Mesodermal cell (in vitro differentiated cells): ENCODE results near the gene ART3.

Source experiments
- H3K27ac ChIP-seq: 2 replicates; pipeline ENCODE4 v1.7.0; 2013; ENCODE audit warnings: mild to moderate bottlenecking, low read depth, low read length, moderate library complexity; ENCODE audit not compliant: severe bottlenecking
- H3K36me3 ChIP-seq: 2 replicates; pipeline ENCODE4 v1.7.1; 2013; ENCODE audit warnings: mild to moderate bottlenecking, low read length, moderate library complexity; ENCODE audit not compliant: control insufficient read depth, insufficient read depth
- H3K4me1 ChIP-seq: one replicate; pipeline ENCODE4 v1.7.1; 2013; ENCODE audit warnings: mild to moderate bottlenecking, low read length; ENCODE audit not compliant: insufficient read depth, control insufficient read depth, poor library complexity, severe bottlenecking
- H3K4me3 ChIP-seq: 2 replicates; pipeline ENCODE4 v1.7.0; 2013; ENCODE audit warnings: low read length, control low read depth, mild to moderate bottlenecking; ENCODE audit not compliant: insufficient read depth, poor library complexity, severe bottlenecking; ENCODE audit errors: extremely low read depth
- H3K9me3 ChIP-seq: 2 replicates; pipeline ENCODE4 v1.7.1; 2013; ENCODE audit warnings: mild to moderate bottlenecking, low read length, moderate library complexity; ENCODE audit not compliant: control insufficient read depth
- WGBS, 2 experiments: methylation state at CpG; one replicate each; pipeline ENCODE4 v1.1.5; 2013; ENCODE audit warnings: missing lambda C conversion rate in 2 of 2; ENCODE audit not compliant: insufficient coverage in 2 of 2; 5-methylcytosine and 5-hydroxymethylcytosine counted together

The ART3 gene

GRCh38 chr4:76095568-76095967 lies 21.1 kb downstream of the ART3 start:
- no peaks in the 10 kb centered on the region for H3K36me3 ChIP-seq
- no peaks in the 10 kb centered on the region for H3K9me3 ChIP-seq
- no peaks in the 10 kb centered on the region for H3K4me1 ChIP-seq
- H3K27ac ChIP-seq, result no peak overlapping the region
- no peak overlapping the region for H3K4me3 ChIP-seq

- Histone ChIP-seq H3K4me1 (no peaks in the 10 kb centered on the region), H3K36me3 (no peaks in the 10 kb centered on the region), H3K9me3 (no peaks in the 10 kb centered on the region), H3K27ac (no peak overlapping the region), H3K4me3 (no peak overlapping the region)
- 77 to 90% methylated on average over 3 of the region's 3 CpGs for WGBS, 2 experiments
These were observed 21.6 kb downstream of the ART3 start for GRCh38 chr4:76096076-76096475.

- Histone ChIP-seq H3K27ac (no peak overlapping the region), H3K4me1 (no peaks in the 10 kb centered on the region), H3K9me3 (no peaks in the 10 kb centered on the region), H3K4me3 (no peak overlapping the region), H3K36me3 (no peaks in the 10 kb centered on the region)
- WGBS, 2 experiments, result 84 to 95% methylated on average over 2 of the region's 3 CpGs
These were observed 31.1 kb downstream of the ART3 start for GRCh38 chr4:76105652-76106051.

- H3K27ac ChIP-seq, result no peak overlapping the region
- H3K9me3 ChIP-seq, result no peaks in the 10 kb centered on the region
- no peaks in the 10 kb centered on the region for H3K4me1 ChIP-seq
- no peaks in the 10 kb centered on the region for H3K36me3 ChIP-seq
- H3K4me3 ChIP-seq, result no peak overlapping the region
- WGBS, 2 experiments, result 100% methylated on average over 1 of the region's 4 CpGs; no CpG with 5 or more reads in 1 of the 2 experiments
These were observed 31.9 kb downstream of the ART3 start for GRCh38 chr4:76106442-76106841.

GRCh38 chr4:76108467-76109181 lies 34.1 kb downstream of the ART3 start:
- WGBS, 2 experiments, result 75% methylated on average over 2 of the region's 5 CpGs; no CpG with 5 or more reads in 1 of the 2 experiments
- Histone ChIP-seq H3K9me3 (no peaks in the 10 kb centered on the region), H3K4me1 (no peaks in the 10 kb centered on the region), H3K36me3 (peaks cover 18% of the 10 kb centered on the region), H3K27ac (no peak overlapping the region), H3K4me3 (no peak overlapping the region)

GRCh38 chr4:76116821-76117220 lies 42.3 kb downstream of the ART3 start:
- H3K36me3 ChIP-seq, result peaks cover 66% of the 10 kb centered on the region
- H3K27ac ChIP-seq, result no peak overlapping the region
- no peak overlapping the region for H3K4me3 ChIP-seq
- no CpG with 5 or more reads among the region's 1 CpG for WGBS, 2 experiments
- no peaks in the 10 kb centered on the region for H3K4me1 ChIP-seq
- H3K9me3 ChIP-seq, result no peaks in the 10 kb centered on the region

GRCh38 chr4:76117536-76117935 lies 43.0 kb downstream of the ART3 start:
- Histone ChIP-seq H3K4me3 (no peak overlapping the region), H3K27ac (no peak overlapping the region), H3K36me3 (peaks cover 65% of the 10 kb centered on the region), H3K4me1 (no peaks in the 10 kb centered on the region), H3K9me3 (no peaks in the 10 kb centered on the region)
- 100% methylated on average over 2 of the region's 5 CpGs for WGBS, 2 experiments

GRCh38 chr4:76120199-76120598 lies 45.7 kb downstream of the ART3 start:
- H3K9me3 ChIP-seq, result no peaks in the 10 kb centered on the region
- H3K4me3 ChIP-seq, result no peak overlapping the region
- H3K27ac ChIP-seq, result no peak overlapping the region
- no peaks in the 10 kb centered on the region for H3K4me1 ChIP-seq
- WGBS, 2 experiments, result 70% methylated on average over 2 of the region's 4 CpGs; no CpG with 5 or more reads in 1 of the 2 experiments
- peaks cover 64% of the 10 kb centered on the region for H3K36me3 ChIP-seq

GRCh38 chr4:76125816-76126215 lies 51.3 kb downstream of the ART3 start:
- Histone ChIP-seq H3K36me3 (peaks cover 63% of the 10 kb centered on the region), H3K4me1 (no peaks in the 10 kb centered on the region), H3K27ac (no peak overlapping the region), H3K4me3 (no peak overlapping the region), H3K9me3 (no peaks in the 10 kb centered on the region)

- no peaks in the 10 kb centered on the region for H3K4me1 ChIP-seq
- no peaks in the 10 kb centered on the region for H3K9me3 ChIP-seq
- no peak overlapping the region for H3K27ac ChIP-seq
- H3K4me3 ChIP-seq, result no peak overlapping the region
- WGBS, 2 experiments, result 83 to 100% methylated on average over 1 of the region's 3 CpGs
- H3K36me3 ChIP-seq, result peaks cover 61% of the 10 kb centered on the region
These were observed 53.2 kb downstream of the ART3 start for GRCh38 chr4:76127754-76128153.

GRCh38 chr4:76141241-76141640 lies 66.7 kb downstream of the ART3 start:
- Histone ChIP-seq H3K4me3 (no peak overlapping the region), H3K9me3 (no peaks in the 10 kb centered on the region), H3K27ac (no peak overlapping the region), H3K36me3 (peaks cover 72% of the 10 kb centered on the region), H3K4me1 (peaks cover 2% of the 10 kb centered on the region)
- WGBS, 2 experiments, result 90 to 93% methylated on average over 2 of the region's 3 CpGs
